Stimulated activated naive CD8-positive, alpha-beta T cell treated with anti-CD3 and anti-CD28 coated beads, Interleukin-15, amount 100 ng/mL, for 72 hours (primary cell): Measurements from ENCODE around the gene UBA5.
"Not testable (repeated sequence)": the region's sequence is repeated elsewhere in the genome, so short reads cannot be mapped to it uniquely, and the experiment has no call there.

ENCODE experiments used
- ATAC-seq: fragments of 150-1000 bp; cut with Tn5 transposase; 2 replicates; pipeline ENCODE4 v1.10.0; 2021; ENCODE audit warnings: mild to moderate bottlenecking, moderate library complexity
- DNase-seq, 2 donors: peaks; one replicate each; pipeline ENCODE4 v3.0.0; 2021 to 2022
- H3K27ac Mint-ChIP-seq, 2 donors: one replicate each; pipeline ENCODE4 v1.8.0; 2022; ENCODE audit warnings: mild to moderate bottlenecking in 2 of 2, mixed read lengths in 2 of 2, moderate library complexity in 2 of 2
- H3K27me3 Mint-ChIP-seq: one replicate; pipeline ENCODE4 v1.8.0; 2022; ENCODE audit warnings: mixed read lengths
- H3K4me1 Mint-ChIP-seq: one replicate; pipeline ENCODE4 v1.8.0; 2022; ENCODE audit warnings: mild to moderate bottlenecking, mixed read lengths
- H3K4me3 Mint-ChIP-seq, 2 donors: one replicate each; pipeline ENCODE4 v1.8.0; 2022; ENCODE audit warnings: mild to moderate bottlenecking in 2 of 2, mixed read lengths in 2 of 2, moderate library complexity in 1 of 2
- H3K9me3 Mint-ChIP-seq, 2 donors: one replicate each; pipeline ENCODE4 v1.8.0; 2022; ENCODE audit warnings: mixed read lengths in 2 of 2

UBA5 gene

DNA sequence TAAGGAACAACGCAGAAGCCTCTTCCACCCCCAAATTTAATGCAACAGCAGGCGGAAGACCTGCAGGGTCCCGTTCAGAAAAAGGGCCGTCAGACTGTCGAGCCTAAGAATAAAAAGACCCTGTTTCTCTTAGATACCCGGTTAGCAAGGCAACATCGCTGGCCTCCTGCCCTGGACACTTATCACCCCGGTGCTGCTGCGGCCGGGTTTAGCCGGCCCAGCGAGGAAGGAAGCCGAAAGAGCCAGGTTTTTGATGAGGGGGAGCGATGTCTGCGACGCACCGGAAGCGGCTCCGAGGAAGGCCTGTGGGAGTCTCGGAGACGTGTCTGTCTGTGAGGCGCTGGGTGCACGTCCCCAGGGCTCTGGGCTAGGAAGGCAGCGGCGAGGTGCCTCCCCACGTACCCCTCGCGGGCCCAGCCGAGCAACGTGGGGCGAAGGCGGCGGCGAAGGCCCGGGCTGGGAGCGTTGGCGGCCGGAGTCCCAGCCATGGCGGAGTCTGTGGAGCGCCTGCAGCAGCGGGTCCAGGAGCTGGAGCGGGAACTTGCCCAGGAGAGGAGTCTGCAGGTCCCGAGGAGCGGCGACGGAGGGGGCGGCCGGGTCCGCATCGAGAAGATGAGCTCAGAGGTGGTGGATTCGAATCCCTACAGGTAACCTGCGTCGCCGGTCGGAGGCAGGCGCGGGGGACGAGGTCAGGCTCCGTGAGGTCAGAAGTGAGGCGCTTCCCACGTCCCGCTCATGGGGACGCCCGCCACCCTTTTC is at the start of gene UBA5:
Gene UBA5, plus strand, starts transcription at position 278 of the 759 bp plus-strand sequence. Its CDS starts 209 bp downstream, at position 487.
- peaks cover 59% of the 10 kb centered on the region for H3K4me1 Mint-ChIP-seq
- ATAC-seq, result peak; percentile 89
- no peaks in the 10 kb centered on the region for H3K27me3 Mint-ChIP-seq
- peak within 1 kb of the TSS; percentile 99 for H3K27ac Mint-ChIP-seq
- H3K9me3 Mint-ChIP-seq, result no peaks in the 10 kb centered on the region
- H3K4me3 Mint-ChIP-seq, result peak within 1 kb of the TSS; percentile 92 to 94
- DNase-seq, result peak; percentile 76 to 77

GRCh38 chr3:132615301-132615700 is 44.8 kb upstream of the UBA5 start:
- not testable (repeated sequence) for ATAC-seq, H3K27ac Mint-ChIP-seq, H3K4me1 Mint-ChIP-seq, DNase-seq, H3K27me3 Mint-ChIP-seq, H3K4me3 Mint-ChIP-seq
- H3K9me3 Mint-ChIP-seq, result peaks cover 14 to 18% of the 10 kb centered on the region in 2 donors

DNA sequence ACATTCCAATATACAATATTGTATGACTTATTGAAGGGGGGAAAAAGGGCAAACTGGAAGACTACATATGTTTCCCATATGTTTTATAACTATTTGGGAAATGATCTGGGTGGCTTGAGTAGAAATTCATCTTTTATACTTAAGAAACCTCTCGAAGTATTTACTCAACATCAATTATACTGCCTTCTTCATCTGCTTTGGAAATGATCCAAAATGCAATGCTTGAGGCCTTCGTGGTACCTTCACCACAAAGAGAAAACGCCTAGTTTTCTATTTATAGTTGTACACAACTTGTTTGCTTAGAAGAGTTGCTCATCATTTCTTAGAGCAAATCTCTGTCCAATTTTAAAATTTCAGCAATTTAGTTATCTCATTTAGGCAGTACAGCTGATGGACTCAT is 44.2 kb upstream of the UBA5 start:
- H3K9me3 Mint-ChIP-seq, result peaks cover 12 to 18% of the 10 kb centered on the region in 2 donors
- ATAC-seq, result no peak
- H3K27me3 Mint-ChIP-seq, result no peaks in the 10 kb centered on the region
- no peaks in the 10 kb centered on the region for H3K4me1 Mint-ChIP-seq
- DNase-seq, result no peak
- H3K27ac Mint-ChIP-seq, result no peak overlapping the region
- no peak overlapping the region for H3K4me3 Mint-ChIP-seq

- DNase-seq, result no peak
- Mint-ChIP-seq H3K4me1 (no peaks in the 10 kb centered on the region), H3K9me3 (peaks cover 12 to 18% of the 10 kb centered on the region in 2 donors), H3K27me3 (no peaks in the 10 kb centered on the region), H3K27ac (no peak overlapping the region), H3K4me3 (no peak overlapping the region)
- no peak for ATAC-seq
Observed at GRCh38 chr3:132616780-132617179, 43.3 kb upstream of the UBA5 start.

DNA sequence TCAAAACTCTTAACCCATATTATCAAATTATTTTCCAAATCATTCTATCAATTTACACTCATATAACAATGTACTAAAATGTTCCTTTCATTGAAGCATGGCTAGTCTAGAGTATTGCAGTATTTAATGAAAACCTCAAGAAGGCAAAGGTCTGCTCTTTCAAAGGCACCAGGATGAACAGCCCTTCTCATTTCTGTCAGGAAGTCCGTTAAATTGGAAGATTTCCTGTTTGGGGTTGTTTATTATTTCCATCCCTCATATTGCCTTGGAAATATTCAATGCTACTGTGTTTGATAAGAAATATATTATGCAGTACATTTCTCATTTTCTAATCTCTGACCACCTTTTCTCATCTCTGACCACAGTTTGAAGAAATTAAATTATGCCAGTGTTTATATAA is 38.0 kb upstream of the UBA5 start:
- no peak overlapping the region for H3K27ac Mint-ChIP-seq

DNA sequence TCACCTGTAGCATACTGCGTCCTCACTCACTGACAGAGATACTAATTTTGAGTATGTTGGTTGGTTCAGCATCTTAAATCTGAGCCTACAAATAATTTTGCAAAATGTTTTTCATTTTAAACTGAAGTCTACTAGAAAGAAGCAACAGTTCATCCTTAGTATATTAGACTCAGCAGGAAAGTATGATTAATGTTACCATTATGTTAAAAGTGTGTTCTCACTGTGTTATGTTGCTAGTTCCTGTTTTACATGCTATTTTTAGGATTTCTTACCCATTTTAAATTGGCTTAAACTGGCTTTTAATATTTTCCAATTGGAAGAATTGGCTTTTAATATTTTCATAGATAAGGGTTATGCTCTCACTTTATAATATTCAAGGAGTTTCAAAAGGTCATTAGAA is 37.4 kb upstream of the UBA5 start:
- Mint-ChIP-seq H3K4me1 (no peaks in the 10 kb centered on the region), H3K9me3 (no peaks in the 10 kb centered on the region), H3K27ac (no peak overlapping the region), H3K4me3 (no peak overlapping the region), H3K27me3 (no peaks in the 10 kb centered on the region)
- ATAC-seq (no peak), DNase-seq (no peak)

More for the DNA sequence above, 38.0 kb upstream of the UBA5 start:
- Mint-ChIP-seq H3K27me3 (no peaks in the 10 kb centered on the region), H3K9me3 (no peaks in the 10 kb centered on the region), H3K4me1 (no peaks in the 10 kb centered on the region), H3K4me3 (no peak overlapping the region)
- DNase-seq (no peak), ATAC-seq (no peak)

GRCh38 chr3:132623646-132624045 is 36.5 kb upstream of the UBA5 start:
- Mint-ChIP-seq H3K9me3 (no peaks in the 10 kb centered on the region), H3K27me3 (no peaks in the 10 kb centered on the region), H3K4me3 (no peak overlapping the region), H3K4me1 (no peaks in the 10 kb centered on the region), H3K27ac (no peak overlapping the region)
- DNase-seq (no peak), ATAC-seq (no peak)

GRCh38 chr3:132624790-132625189 is 35.3 kb upstream of the UBA5 start:
- ATAC-seq, result no peak
- H3K27ac Mint-ChIP-seq, result no peak overlapping the region
- no peak for DNase-seq
- no peaks in the 10 kb centered on the region for H3K9me3 Mint-ChIP-seq
- H3K4me3 Mint-ChIP-seq, result no peak overlapping the region
- no peaks in the 10 kb centered on the region for H3K27me3 Mint-ChIP-seq
- H3K4me1 Mint-ChIP-seq, result peaks cover 3% of the 10 kb centered on the region

DNA sequence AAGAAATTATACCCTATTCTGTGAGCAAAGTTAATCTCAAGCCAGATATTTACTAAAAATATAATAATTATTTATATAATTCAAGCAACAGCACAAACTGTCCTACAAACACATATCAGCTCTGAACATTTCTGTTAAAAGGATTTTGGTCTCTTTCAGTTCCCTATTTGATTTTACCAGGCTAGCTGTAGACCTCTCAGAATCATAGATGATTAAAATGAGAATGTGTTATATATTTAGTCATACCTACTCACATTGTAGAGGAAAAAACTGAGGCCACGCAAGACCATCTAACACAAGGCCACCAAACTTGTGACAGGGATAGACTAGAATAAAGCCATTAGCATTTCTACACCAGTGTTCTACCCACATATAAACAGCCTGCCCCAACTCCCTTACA is 34.5 kb upstream of the UBA5 start:
- no peaks in the 10 kb centered on the region for H3K27me3 Mint-ChIP-seq
- no peak for ATAC-seq
- H3K4me1 Mint-ChIP-seq, result peaks cover 9% of the 10 kb centered on the region
- no peak overlapping the region for H3K4me3 Mint-ChIP-seq
- H3K9me3 Mint-ChIP-seq, result no peaks in the 10 kb centered on the region
- H3K27ac Mint-ChIP-seq, result no peak overlapping the region
- DNase-seq, result no peak

DNA sequence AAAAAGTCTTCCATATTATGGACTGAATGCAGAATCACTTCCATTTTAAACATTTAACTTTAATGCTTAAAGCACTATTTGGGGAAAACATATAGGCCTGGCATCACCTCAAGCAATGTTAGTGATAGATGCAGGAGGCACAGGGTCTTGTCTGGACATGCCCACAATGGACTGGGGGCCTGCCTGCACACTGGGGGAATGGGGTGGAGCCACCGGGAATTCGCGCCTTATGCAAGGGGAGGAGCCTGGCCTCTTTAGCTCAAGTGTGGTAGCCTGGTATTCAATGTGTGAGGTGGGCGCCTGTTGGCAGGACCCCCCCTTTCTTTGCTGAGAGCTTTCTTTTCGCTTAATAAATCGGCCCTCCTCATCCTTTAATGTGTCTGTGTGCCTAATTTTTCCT is 33.2 kb upstream of the UBA5 start:
- Mint-ChIP-seq H3K4me1 (peaks cover 9% of the 10 kb centered on the region), H3K27me3 (no peaks in the 10 kb centered on the region), H3K27ac (peak overlapping the region; percentile 86 to 87), H3K9me3 (no peaks in the 10 kb centered on the region), H3K4me3 (no peak overlapping the region)
- DNase-seq (no peak), ATAC-seq (no peak)

- Mint-ChIP-seq H3K27me3 (no peaks in the 10 kb centered on the region), H3K27ac (no peak overlapping the region), H3K4me1 (peaks cover 9% of the 10 kb centered on the region), H3K9me3 (no peaks in the 10 kb centered on the region), H3K4me3 (no peak overlapping the region)
- no peak for ATAC-seq
- no peak for DNase-seq
Observed at GRCh38 chr3:132628157-132628556, 32.0 kb upstream of the UBA5 start.

- no peaks in the 10 kb centered on the region for H3K9me3 Mint-ChIP-seq
- H3K27me3 Mint-ChIP-seq, result no peaks in the 10 kb centered on the region
- H3K27ac Mint-ChIP-seq, result peak overlapping the region in 1 of 2 donors; percentile 7
- H3K4me1 Mint-ChIP-seq, result peaks cover 9% of the 10 kb centered on the region
- peak; percentile 43 for ATAC-seq
- H3K4me3 Mint-ChIP-seq, result no peak overlapping the region
- no peak for DNase-seq
Observed at GRCh38 chr3:132629928-132630327, 30.2 kb upstream of the UBA5 start.

GRCh38 chr3:132630612-132631011 is 29.5 kb upstream of the UBA5 start:
- Mint-ChIP-seq H3K27me3 (no peaks in the 10 kb centered on the region), H3K4me3 (no peak overlapping the region), H3K9me3 (no peaks in the 10 kb centered on the region), H3K4me1 (peaks cover 9% of the 10 kb centered on the region), H3K27ac (no peak overlapping the region)
- DNase-seq (no peak), ATAC-seq (no peak)

GRCh38 chr3:132635052-132635451 is 25.1 kb upstream of the UBA5 start:
- no peaks in the 10 kb centered on the region for H3K27me3 Mint-ChIP-seq
- no peak overlapping the region for H3K4me3 Mint-ChIP-seq
- H3K9me3 Mint-ChIP-seq, result no peaks in the 10 kb centered on the region
- no peak for ATAC-seq
- H3K27ac Mint-ChIP-seq, result no peak overlapping the region
- H3K4me1 Mint-ChIP-seq, result peaks cover 3% of the 10 kb centered on the region
- DNase-seq, result no peak

DNA sequence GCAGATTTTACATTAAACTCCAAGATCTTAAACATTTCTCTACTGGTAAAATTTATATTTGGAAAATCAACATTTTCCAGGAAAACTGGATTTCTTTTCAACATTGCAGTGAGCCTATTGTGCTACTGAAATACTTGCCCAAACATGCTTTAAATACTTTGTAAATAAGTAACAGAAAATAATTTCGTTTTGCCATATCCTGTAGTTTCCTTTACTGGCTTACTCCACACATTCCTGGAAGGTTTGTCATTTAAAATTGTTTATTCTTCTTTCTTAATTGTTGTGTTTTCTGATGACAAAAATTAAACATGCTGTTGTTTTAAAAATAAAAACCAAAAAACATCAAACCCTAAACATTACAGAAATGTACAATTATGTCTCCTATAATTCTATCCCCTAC is 22.5 kb upstream of the UBA5 start:
- Mint-ChIP-seq H3K4me1 (no peaks in the 10 kb centered on the region), H3K27me3 (no peaks in the 10 kb centered on the region), H3K27ac (no peak overlapping the region), H3K4me3 (no peak overlapping the region), H3K9me3 (no peaks in the 10 kb centered on the region)
- DNase-seq, result no peak
- no peak for ATAC-seq

DNA sequence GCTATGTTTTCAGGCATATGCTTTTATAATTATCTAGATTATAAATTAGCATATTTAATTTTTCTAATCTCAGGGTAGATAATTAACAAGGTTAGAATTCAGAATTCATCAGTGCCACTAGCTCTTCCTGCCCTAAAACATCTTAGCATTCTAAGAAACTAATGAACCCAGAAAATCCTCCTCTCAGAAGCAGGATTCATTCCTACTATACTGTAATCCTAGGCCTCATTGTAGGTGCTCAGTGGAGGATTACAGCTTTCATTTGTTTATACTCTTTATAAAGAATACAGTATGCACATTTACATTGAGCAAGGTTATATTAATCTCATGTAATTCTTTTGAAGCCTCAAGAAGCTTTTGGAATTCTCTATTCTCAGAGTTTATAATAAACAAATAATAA is 21.4 kb upstream of the UBA5 start:
- no peaks in the 10 kb centered on the region for H3K9me3 Mint-ChIP-seq
- H3K27ac Mint-ChIP-seq, result no peak overlapping the region
- H3K4me1 Mint-ChIP-seq, result peaks cover 8% of the 10 kb centered on the region
- H3K4me3 Mint-ChIP-seq, result no peak overlapping the region
- no peaks in the 10 kb centered on the region for H3K27me3 Mint-ChIP-seq
- DNase-seq (no peak), ATAC-seq (no peak)

DNA sequence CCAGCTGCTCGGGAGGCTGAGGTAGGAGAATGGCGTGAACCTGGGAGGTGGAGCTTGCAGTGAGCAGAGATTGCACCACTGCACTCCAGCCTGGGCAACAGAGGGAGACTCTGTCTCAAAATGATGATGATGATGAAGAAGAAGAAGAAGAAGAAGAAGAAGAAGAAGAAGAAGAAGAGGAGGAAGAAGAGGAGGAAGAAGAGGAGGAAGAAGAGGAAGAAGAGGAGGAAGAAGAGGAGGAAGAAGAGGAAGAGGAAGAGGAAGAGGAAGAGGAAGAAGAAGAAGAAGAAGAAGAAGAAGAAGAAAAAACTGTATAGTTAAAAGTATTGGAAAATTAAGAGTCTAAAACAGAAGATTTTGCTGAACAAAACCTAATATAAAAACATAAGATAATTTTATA is 18.7 kb upstream of the UBA5 start:
- H3K4me1 Mint-ChIP-seq, result peaks cover 16% of the 10 kb centered on the region
- H3K27ac Mint-ChIP-seq, DNase-seq, H3K9me3 Mint-ChIP-seq, H3K4me3 Mint-ChIP-seq, ATAC-seq, H3K27me3 Mint-ChIP-seq: not testable (repeated sequence)
